ENCODE measurements around the gene FOXN1. TPM values are rescaled to one million over a fixed set of nuclear protein-coding genes. Genes with fewer than 3 reads are reported as not detected.

FOXN1 gene
- total and polyA plus RNA-seq, 2 donors from 2014 or later = not detected

- Histone ChIP-seq H3K27ac (ENCODE audit: low read depth in 2 of 2, low read length in 2 of 2) (no peak overlapping the region), H3K27me3 (ENCODE audit: control insufficient read depth, insufficient read depth, low read length) (no peaks in the 10 kb centered on the region), H3K4me3 (ENCODE audit: low read length in 3 of 3) (no peak overlapping the region), H3K9me3 (ENCODE audit: control insufficient read depth in 2 of 3, insufficient read depth in 1 of 3, low read length in 3 of 3) (no peaks in the 10 kb centered on the region), H3K36me3 (ENCODE audit: control insufficient read depth in 2 of 3, insufficient read depth in 3 of 3, low read length in 3 of 3) (no peaks in the 10 kb centered on the region), H3K9ac (ENCODE audit: low read length in 3 of 3) (no peak overlapping the region), H3K4me1 (ENCODE audit: control insufficient read depth in 2 of 3, insufficient read depth in 2 of 3, low read depth in 1 of 3, low read length in 3 of 3) (peaks cover 0 to 11% (median 3%) of the 10 kb centered on the region in 3 donors)
- DNase-seq (no peak), FAIRE-seq (no peak)
- TF ChIP-seq, protein P1, sequence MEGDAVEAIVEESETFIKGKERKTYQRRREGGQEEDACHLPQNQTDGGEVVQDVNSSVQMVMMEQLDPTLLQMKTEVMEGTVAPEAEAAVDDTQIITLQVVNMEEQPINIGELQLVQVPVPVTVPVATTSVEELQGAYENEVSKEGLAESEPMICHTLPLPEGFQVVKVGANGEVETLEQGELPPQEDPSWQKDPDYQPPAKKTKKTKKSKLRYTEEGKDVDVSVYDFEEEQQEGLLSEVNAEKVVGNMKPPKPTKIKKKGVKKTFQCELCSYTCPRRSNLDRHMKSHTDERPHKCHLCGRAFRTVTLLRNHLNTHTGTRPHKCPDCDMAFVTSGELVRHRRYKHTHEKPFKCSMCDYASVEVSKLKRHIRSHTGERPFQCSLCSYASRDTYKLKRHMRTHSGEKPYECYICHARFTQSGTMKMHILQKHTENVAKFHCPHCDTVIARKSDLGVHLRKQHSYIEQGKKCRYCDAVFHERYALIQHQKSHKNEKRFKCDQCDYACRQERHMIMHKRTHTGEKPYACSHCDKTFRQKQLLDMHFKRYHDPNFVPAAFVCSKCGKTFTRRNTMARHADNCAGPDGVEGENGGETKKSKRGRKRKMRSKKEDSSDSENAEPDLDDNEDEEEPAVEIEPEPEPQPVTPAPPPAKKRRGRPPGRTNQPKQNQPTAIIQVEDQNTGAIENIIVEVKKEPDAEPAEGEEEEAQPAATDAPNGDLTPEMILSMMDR (IDR thresholded peaks at IDR 0.05; ENCODE audit: borderline replicate concordance, extremely low read depth, insufficient read depth) = no peak
- intact Hi-C loops (cut with DNase I) = no loop called here
These were observed 21.7 kb downstream of the FOXN1 start for GRCh38 chr17:28527859-28528258.

DNA sequence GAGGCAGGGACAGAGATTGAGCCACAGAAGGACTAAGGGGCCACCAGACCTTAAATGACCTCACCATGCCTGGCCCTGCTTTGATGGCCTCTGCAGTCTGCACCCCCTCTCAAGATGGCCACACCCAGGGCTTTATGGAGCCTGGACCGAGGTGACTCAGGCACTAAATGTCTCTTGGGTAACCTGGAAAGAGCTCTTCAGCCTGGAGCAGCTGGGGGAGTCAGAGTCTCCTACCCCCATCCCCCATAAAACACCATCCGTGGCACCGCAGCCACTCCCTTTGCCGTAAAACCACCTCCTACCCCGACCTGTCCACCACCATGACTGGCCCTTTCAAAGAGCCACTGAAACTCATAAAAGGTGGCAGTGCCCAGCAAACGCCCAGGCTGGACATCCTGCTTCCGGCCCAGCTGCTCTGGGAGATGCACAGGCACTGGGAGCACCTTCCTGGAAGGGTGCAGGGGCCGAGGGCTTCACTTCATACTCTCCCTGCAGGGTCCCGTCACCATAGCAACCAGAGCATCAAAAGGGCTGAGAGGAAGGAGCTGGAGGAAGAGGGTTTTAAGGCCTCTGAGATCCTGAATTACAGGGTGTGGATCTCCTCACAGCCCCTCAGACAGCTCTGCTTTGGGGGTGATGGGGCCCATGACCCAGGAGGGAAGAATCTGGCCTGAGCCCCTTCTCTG, 22.3 kb downstream of the FOXN1 start:
- FAIRE-seq = no peak
- Histone ChIP-seq H3K27ac (ENCODE audit: low read depth in 2 of 2, low read length in 2 of 2) (no peak overlapping the region), H3K4me3 (ENCODE audit: low read length in 3 of 3) (no peak overlapping the region), H3K27me3 (ENCODE audit: control insufficient read depth, insufficient read depth, low read length) (no peaks in the 10 kb centered on the region), H3K9me3 (ENCODE audit: control insufficient read depth in 2 of 3, insufficient read depth in 1 of 3, low read length in 3 of 3) (no peaks in the 10 kb centered on the region), H3K4me1 (ENCODE audit: control insufficient read depth in 2 of 3, insufficient read depth in 2 of 3, low read depth in 1 of 3, low read length in 3 of 3) (peaks cover 0 to 11% (median 3%) of the 10 kb centered on the region in 3 donors), H3K9ac (ENCODE audit: low read length in 3 of 3) (no peak overlapping the region), H3K36me3 (ENCODE audit: control insufficient read depth in 2 of 3, insufficient read depth in 3 of 3, low read length in 3 of 3) (no peaks in the 10 kb centered on the region)
- no peak for DNase-seq
- TF ChIP-seq, protein P1 (IDR thresholded peaks at IDR 0.05; ENCODE audit: borderline replicate concordance, extremely low read depth, insufficient read depth) = no peak
- intact Hi-C loops (cut with DNase I) = no loop called here

GRCh38 chr17:28529013-28529400, 22.9 kb downstream of the FOXN1 start:
- Histone ChIP-seq H3K36me3 (ENCODE audit: control insufficient read depth in 2 of 3, insufficient read depth in 3 of 3, low read length in 3 of 3) (no peaks in the 10 kb centered on the region), H3K4me1 (ENCODE audit: control insufficient read depth in 2 of 3, insufficient read depth in 2 of 3, low read depth in 1 of 3, low read length in 3 of 3) (peaks cover 0 to 11% (median 3%) of the 10 kb centered on the region in 3 donors), H3K27me3 (ENCODE audit: control insufficient read depth, insufficient read depth, low read length) (no peaks in the 10 kb centered on the region), H3K4me3 (ENCODE audit: low read length in 3 of 3) (no peak overlapping the region), H3K9ac (ENCODE audit: low read length in 3 of 3) (no peak overlapping the region), H3K9me3 (ENCODE audit: control insufficient read depth in 2 of 3, insufficient read depth in 1 of 3, low read length in 3 of 3) (no peaks in the 10 kb centered on the region), H3K27ac (ENCODE audit: low read depth in 2 of 2, low read length in 2 of 2) (no peak overlapping the region)
- TF ChIP-seq, protein P1 (IDR thresholded peaks at IDR 0.05; ENCODE audit: borderline replicate concordance, extremely low read depth, insufficient read depth) = no peak
- no peak for FAIRE-seq
- DNase-seq = no peak
- intact Hi-C loops (cut with DNase I) = no loop called here

Data from kidney (tissue), 14 donors.